K562 (cell line): ENCODE data around the gene ABR. TPM values are rescaled to one million over a fixed set of nuclear protein-coding genes. Genes with fewer than 3 reads are reported as not detected.
"Not testable (repeated sequence)": the region's sequence is repeated elsewhere in the genome, so short reads cannot be mapped to it uniquely, and the experiment has no call there.

ENCODE experiments used
- ATAC-seq: fragments of 200-7000 bp; cut with Tn5 transposase; 3 replicates; pipeline ENCODE4 v1.9.1; 2020; ENCODE audit warnings: moderate library complexity
- BruUV-seq: library from RNA; stranded (reverse); fragments of 400-500 nt; replicated peaks from 2 replicates; lab custom pipeline; 2021; lab: Mats Ljungman, UMichigan
- CTCF ChIA-PET: fragments of 300-600 bp; formaldehyde crosslinking; extraction: SDS; loops from one replicate; lab custom pipeline; 2021; ENCODE audit warnings: low intra/inter-chr PET ratio; lab: Yijun Ruan, JAX
- POLR2A ChIA-PET: fragments of 300-600, 350-650 bp; sonication (Branson Sonifier 250); formaldehyde crosslinking; extraction: SDS; loops from one replicate; lab custom pipeline; 2021; ENCODE audit warnings: antibody characterized with exemption, inconsistent platforms; lab: Yijun Ruan, JAX
- DNase-seq, 4 experiments: peaks; one replicate each; pipeline versions ENCODE4 v3.0.0 to v3.0.0-alpha.2; 2011 to 2018; ENCODE audit warnings: low spot score in 3 of 4, mixed read lengths in 3 of 4; ENCODE audit errors: extremely low read depth in 1 of 4
- FAIRE-seq: peaks from 2 replicates; lab custom pipeline; 2011; peaks lifted over from hg19 to GRCh38; lab: Jason Lieb, UNC
- H2AFZ ChIP-seq: 2 replicates; pipeline ENCODE4 v1.6.0; 2011; ENCODE audit warnings: low read depth, low read length, control low read depth, inconsistent platforms
- H3K27ac ChIP-seq: fragments of 200-600 bp; 3 replicates; pipeline ENCODE4 v1.8.0; 2011; ENCODE audit warnings: low read depth, mild to moderate bottlenecking, control low read depth, inconsistent platforms, low read length, moderate library complexity, mixed read lengths; ENCODE audit errors: extremely low read depth
- H3K27me3 ChIP-seq, 2 experiments: fragments of 300-600 bp in 1 of 2; 2 replicates in 1 of 2; 3 replicates in 1 of 2; pipeline versions ENCODE4 v1.6.0 to v1.8.0; 2011; ENCODE audit warnings: inconsistent platforms in 2 of 2, low read length in 2 of 2, mild to moderate bottlenecking in 1 of 2, mixed read lengths in 1 of 2, moderate library complexity in 1 of 2; ENCODE audit not compliant: control insufficient read depth in 2 of 2, insufficient read depth in 2 of 2
- H3K36me3 ChIP-seq: fragments of 300-600 bp; 3 replicates; pipeline ENCODE4 v1.8.0; 2011; ENCODE audit warnings: mild to moderate bottlenecking, low read length, inconsistent platforms; ENCODE audit not compliant: control insufficient read depth, insufficient read depth
- H3K4me1 ChIP-seq, 2 experiments: fragments of 200-600 bp in 1 of 2; replicated peaks in 1 of 2; 2 replicates in 1 of 2; 3 replicates in 1 of 2; pipeline versions ENCODE4 v1.5.1 to v1.8.0; 2011; ENCODE audit warnings: inconsistent platforms in 2 of 2, low read length in 2 of 2, mild to moderate bottlenecking in 1 of 2, mixed read lengths in 1 of 2, moderate library complexity in 1 of 2; ENCODE audit not compliant: control insufficient read depth in 2 of 2, insufficient read depth in 2 of 2
- H3K4me2 ChIP-seq: 2 replicates; pipeline ENCODE4 v1.6.1; 2011; ENCODE audit warnings: low read length, control low read depth, inconsistent platforms, mixed read lengths; ENCODE audit not compliant: insufficient read depth
- H3K4me3 ChIP-seq: fragments of 200-600 bp; sonication (generic), shearing (Covaris generic); 2 replicates; pipeline ENCODE4 v1.5.1; 2016; ENCODE audit warnings: control low read depth, inconsistent platforms
- H3K79me2 ChIP-seq: fragments of 200-600 bp; 3 replicates; pipeline ENCODE4 v1.8.0; 2011; ENCODE audit warnings: low read length, inconsistent platforms; ENCODE audit not compliant: control insufficient read depth, insufficient read depth
- H3K9ac ChIP-seq, 2 experiments: 2 replicates each; pipeline versions ENCODE4 v1.6.0 to v1.6.1; 2011; ENCODE audit warnings: low read depth in 2 of 2, low read length in 2 of 2, control low read depth in 1 of 2, inconsistent platforms in 1 of 2, mild to moderate bottlenecking in 1 of 2, mixed read lengths in 1 of 2; ENCODE audit not compliant: insufficient read depth in 1 of 2
- H3K9me1 ChIP-seq: one replicate; pipeline ENCODE4 v1.6.0; 2011; ENCODE audit warnings: inconsistent platforms, mild to moderate bottlenecking, low read length, moderate library complexity; ENCODE audit not compliant: control insufficient read depth, insufficient read depth
- H3K9me3 ChIP-seq: replicated peaks from 2 replicates; pipeline ENCODE4 v1.5.1; 2011; ENCODE audit warnings: low read depth, low read length, inconsistent platforms; ENCODE audit not compliant: control insufficient read depth, insufficient read depth
- H4K20me1 ChIP-seq: replicated peaks from 2 replicates; pipeline ENCODE4 v1.6.1; 2011; ENCODE audit warnings: low read length, inconsistent platforms, mixed read lengths; ENCODE audit not compliant: control insufficient read depth, insufficient read depth
- CBX3 ChIP-seq, 2 experiments: IDR thresholded peaks; 1 replicate in 1 of 2; 2 replicates in 1 of 2; pipeline ENCODE4 v1.6.1; 2012; ENCODE audit warnings: inconsistent platforms in 2 of 2, low read length in 2 of 2, borderline replicate concordance in 1 of 2, control low read depth in 1 of 2
- FIP1L1 ChIP-seq: fragments of 200-400 bp; formaldehyde crosslinking; IDR thresholded peaks from 2 replicates; pipeline ENCODE4 v1.6.1; 2018; ENCODE audit warnings: mild to moderate bottlenecking, low read depth, low read length; ENCODE audit not compliant: poor library complexity, severe bottlenecking
- MAZ ChIP-seq, 2 experiments: fragments of 450-650 bp in 1 of 2; sonication (generic) in 1 of 2; formaldehyde crosslinking; IDR thresholded peaks in 1 of 2; conservative IDR thresholded peaks in 1 of 2; 2 replicates each; pipeline versions ENCODE4 v1.4.0 to v1.5.0; 2020; ENCODE audit warnings: mild to moderate bottlenecking in 1 of 2, missing genetic modification reagents in 1 of 2
- ZNF121 ChIP-seq: sonication (generic); formaldehyde crosslinking; conservative IDR thresholded peaks from 2 replicates; pipeline ENCODE4 v1.8.0; 2022; ENCODE audit warnings: missing genetic modification reagents
- WGBS: fragments of 100-300 bp; shearing (Covaris generic); methylation state at CpG from one replicate; pipeline ENCODE4 v1.1.6; 2016; ENCODE audit warnings: low coverage, mixed read lengths; ENCODE audit not compliant: insufficient coverage; ENCODE audit errors: missing lambda C conversion rate; 5-methylcytosine and 5-hydroxymethylcytosine counted together
- in situ Hi-C: fragments of 300-500 bp; cut with MboI; formaldehyde crosslinking; loops from 4 replicates; pipeline ENCODE4 v1.15.0; 2018; ENCODE audit warnings: inconsistent platforms, mixed read lengths
- intact Hi-C: fragments of 100-400 bp; cut with micrococcal nuclease; formaldehyde crosslinking; loops from 2 replicates; pipeline ENCODE4 v1.14.2; 2022
- polyA plus RNA-seq, 8 experiments: library from polyadenylated mRNA; depleted of rRNA in 4 of 8; stranded (reverse) in 5 of 8; unstranded in 3 of 8; fragments of >200 nt; fragmentation: Nextera tagmentation in 2 of 8; fragmentation: Illumina TruSeq in 1 of 8; extraction: Ambion mirVana in 2 of 8; extraction: Trizol in 1 of 8; gene quantifications; 2 replicates each; pipeline versions ENCODE4 v1.2.1 to v1.2.3, GENCODE V29; 2011 to 2014; ENCODE audit warnings: inconsistent platforms in 1 of 8, missing spikeins in 1 of 8
- total RNA-seq, 7 experiments: library from RNA; depleted of rRNA in 6 of 7; stranded (reverse); fragments of >200 nt in 6 of 7; fragmentation: Illumina TruSeq in 2 of 7; extraction: Trizol in 2 of 7; gene quantifications; 2 replicates each; pipeline versions ENCODE4 v1.2.1 to v1.2.3, GENCODE V29; 2011 to 2021; ENCODE audit warnings: low replicate concordance in 1 of 7
- TF ChIP-seq, protein P1 (sequence below): fragments of 450-650 bp; IDR thresholded peaks from 2 replicates; pipeline ENCODE4 v1.6.1; 2016; ENCODE audit warnings: low read depth, mild to moderate bottlenecking, moderate library complexity
- TF ChIP-seq, protein P2 (sequence below): fragments of 450-650 bp; formaldehyde crosslinking; IDR thresholded peaks from 2 replicates; pipeline ENCODE4 v1.4.0; 2022; ENCODE audit warnings: missing genetic modification characterization
- TF ChIP-seq, protein P3 (sequence below): fragments of 250-450 bp; sonication (Bioruptor Pico); IDR thresholded peaks from 2 replicates; pipeline ENCODE4 v1.4.0; 2020; ENCODE audit warnings: mild to moderate bottlenecking

The ABR gene
- total and polyA plus RNA-seq, 9 of the 15 experiments (the other 6 are each of a cell fraction or from before 2014, with no cell fraction given), result 0.07 to 1.6 (median 0.37) TPM; not detected in 1

DNA sequence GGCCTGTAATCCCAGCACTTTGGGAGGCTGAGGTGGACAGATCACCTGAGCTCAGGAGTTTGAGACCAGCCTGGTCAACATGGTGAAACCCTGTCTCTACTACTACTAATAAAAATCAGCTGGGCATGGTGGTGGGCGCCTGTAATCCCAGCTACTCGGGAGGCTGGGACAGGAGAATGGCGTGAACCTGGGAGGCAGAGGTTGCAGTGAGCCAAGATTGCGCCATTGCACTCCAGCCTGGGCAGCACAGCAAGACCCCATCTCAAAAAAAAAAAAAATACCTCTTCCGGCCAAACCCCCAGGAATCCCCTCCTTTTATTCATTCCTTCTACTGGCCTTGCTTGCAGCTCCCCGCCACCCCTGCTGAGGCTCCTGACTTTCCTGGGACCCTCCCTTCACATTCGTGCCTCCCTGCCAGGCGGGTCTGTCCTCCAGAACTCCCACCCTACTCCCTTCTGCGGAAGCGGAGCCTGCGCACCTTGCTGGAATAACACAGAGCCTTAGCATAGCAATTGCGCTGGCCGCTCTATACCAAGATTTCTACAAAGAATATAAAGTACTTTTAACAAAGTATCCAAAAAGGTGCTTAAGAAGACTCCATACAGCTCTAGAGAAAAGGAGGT lies 135.3 kb downstream of the ABR start:
- DNase-seq, ATAC-seq, H3K9ac ChIP-seq, H3K79me2 ChIP-seq, H3K4me3 ChIP-seq, BruUV-seq, CTCF ChIA-PET, H3K27ac ChIP-seq, intact Hi-C loops, H3K9me1 ChIP-seq, H4K20me1 ChIP-seq, POLR2A ChIA-PET, H3K36me3 ChIP-seq, in situ Hi-C loops, H3K9me3 ChIP-seq, H3K4me2 ChIP-seq, H2AFZ ChIP-seq, FAIRE-seq: not testable (repeated sequence)
- Histone ChIP-seq H3K4me1 (peaks cover 0 to 16% of the 10 kb centered on the region in 2 experiments; a peak in 2 of 5 replicates), H3K27me3 (peaks cover 23 to 75% of the 10 kb centered on the region in 2 experiments; a peak in 4 of 5 replicates)
- WGBS, result 25% methylated on average over 11 of the region's 13 CpGs
- TF ChIP-seq ZNF121 (CRISPR knock-in tag), result peak; percentile 58

DNA sequence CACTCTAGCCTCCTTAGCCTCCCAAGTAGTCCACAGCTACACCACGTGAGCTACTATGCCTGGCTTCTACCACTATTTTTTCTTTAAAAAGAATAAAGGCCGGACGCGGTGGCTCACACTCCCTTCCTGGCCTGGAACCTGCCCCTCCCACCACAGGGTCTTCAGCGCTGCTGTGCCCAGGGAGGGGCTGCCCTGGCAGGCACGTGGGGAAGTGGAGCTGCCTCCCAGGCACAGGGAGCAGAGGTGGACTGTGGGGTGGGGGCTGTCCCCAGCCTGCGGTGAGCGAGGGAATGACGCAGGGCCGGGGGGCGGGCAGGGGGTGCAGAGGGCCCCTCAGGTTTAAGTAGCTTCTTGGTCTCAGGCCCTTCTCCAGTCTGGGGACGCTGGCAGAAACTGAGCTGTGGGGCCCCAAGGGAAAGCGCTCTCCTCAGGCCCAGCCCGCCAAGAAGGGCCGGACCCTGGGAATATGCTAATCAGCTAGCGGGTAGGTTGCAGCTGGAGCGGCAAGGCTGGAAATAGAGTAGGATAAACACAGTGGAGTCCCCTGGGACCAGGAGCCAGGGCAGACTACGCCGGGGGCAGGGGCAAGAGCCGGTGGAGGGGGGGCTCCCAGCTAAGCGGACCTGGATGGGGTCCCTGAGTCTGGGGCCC lies 136.1 kb downstream of the ABR start:
- H3K9ac ChIP-seq, result no peak overlapping the region
- DNase-seq (no peak), ATAC-seq (no peak), FAIRE-seq (no peak)
- no peaks in the 10 kb centered on the region for H4K20me1 ChIP-seq
- BruUV-seq, result no TSS peak
- no peak overlapping the region for H3K4me2 ChIP-seq
- CTCF ChIA-PET, result no interaction called here
- no peaks in the 10 kb centered on the region for H3K9me3 ChIP-seq
- no peak overlapping the region for H2AFZ ChIP-seq
- peaks cover 0 to 16% of the 10 kb centered on the region in 2 experiments; a peak in 2 of 5 replicates for H3K4me1 ChIP-seq
- 6% methylated on average over 6 of the region's 21 CpGs for WGBS
- H3K27me3 ChIP-seq, result peaks cover 28 to 77% of the 10 kb centered on the region in 2 experiments; a peak in 4 of 5 replicates
- H3K27ac ChIP-seq, result no peak overlapping the region
- in situ Hi-C loops, result no loop called here
- H3K36me3 ChIP-seq, result no peaks in the 10 kb centered on the region
- POLR2A ChIA-PET, result interaction anchor here (1.0 to 1.1 kb wide), 2 partner anchors 10 kb away, joined by 3 to 4 read pairs; no protein-coding TSS in a partner anchor
- no peaks in the 10 kb centered on the region for H3K79me2 ChIP-seq
- H3K9me1 ChIP-seq, result no peaks in the 10 kb centered on the region
- H3K4me3 ChIP-seq, result no peak overlapping the region
- intact Hi-C loops, result no loop called here
- TF ChIP-seq MAZ (CRISPR knock-in tag; conservative IDR thresholded peaks at IDR 0.05 in 1 of 2, IDR thresholded peaks at IDR 0.05 in 1 of 2) (no peak), FIP1L1 (no peak), CBX3 (IDR thresholded peaks at IDR 0.05; ENCODE audit: borderline replicate concordance in 1 of 2, low read length in 2 of 2) (no peak)
- TF ChIP-seq, protein P1, sequence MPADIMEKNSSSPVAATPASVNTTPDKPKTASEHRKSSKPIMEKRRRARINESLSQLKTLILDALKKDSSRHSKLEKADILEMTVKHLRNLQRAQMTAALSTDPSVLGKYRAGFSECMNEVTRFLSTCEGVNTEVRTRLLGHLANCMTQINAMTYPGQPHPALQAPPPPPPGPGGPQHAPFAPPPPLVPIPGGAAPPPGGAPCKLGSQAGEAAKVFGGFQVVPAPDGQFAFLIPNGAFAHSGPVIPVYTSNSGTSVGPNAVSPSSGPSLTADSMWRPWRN, result no peak
- TF ChIP-seq, protein P2, sequence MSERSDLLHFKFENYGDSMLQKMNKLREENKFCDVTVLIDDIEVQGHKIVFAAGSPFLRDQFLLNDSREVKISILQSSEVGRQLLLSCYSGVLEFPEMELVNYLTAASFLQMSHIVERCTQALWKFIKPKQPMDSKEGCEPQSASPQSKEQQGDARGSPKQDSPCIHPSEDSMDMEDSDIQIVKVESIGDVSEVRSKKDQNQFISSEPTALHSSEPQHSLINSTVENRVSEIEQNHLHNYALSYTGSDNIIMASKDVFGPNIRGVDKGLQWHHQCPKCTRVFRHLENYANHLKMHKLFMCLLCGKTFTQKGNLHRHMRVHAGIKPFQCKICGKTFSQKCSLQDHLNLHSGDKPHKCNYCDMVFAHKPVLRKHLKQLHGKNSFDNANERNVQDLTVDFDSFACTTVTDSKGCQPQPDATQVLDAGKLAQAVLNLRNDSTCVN (CRISPR knock-in tag), result no peak
- TF ChIP-seq, protein P3, sequence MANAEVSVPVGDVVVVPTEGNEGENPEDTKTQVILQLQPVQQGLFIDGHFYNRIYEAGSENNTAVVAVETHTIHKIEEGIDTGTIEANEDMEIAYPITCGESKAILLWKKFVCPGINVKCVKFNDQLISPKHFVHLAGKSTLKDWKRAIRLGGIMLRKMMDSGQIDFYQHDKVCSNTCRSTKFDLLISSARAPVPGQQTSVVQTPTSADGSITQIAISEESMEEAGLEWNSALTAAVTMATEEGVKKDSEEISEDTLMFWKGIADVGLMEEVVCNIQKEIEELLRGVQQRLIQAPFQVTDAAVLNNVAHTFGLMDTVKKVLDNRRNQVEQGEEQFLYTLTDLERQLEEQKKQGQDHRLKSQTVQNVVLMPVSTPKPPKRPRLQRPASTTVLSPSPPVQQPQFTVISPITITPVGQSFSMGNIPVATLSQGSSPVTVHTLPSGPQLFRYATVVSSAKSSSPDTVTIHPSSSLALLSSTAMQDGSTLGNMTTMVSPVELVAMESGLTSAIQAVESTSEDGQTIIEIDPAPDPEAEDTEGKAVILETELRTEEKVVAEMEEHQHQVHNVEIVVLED (CRISPR knock-in tag), result no peak
